Naive B cell (primary cell): ENCODE measurements around the gene STAU1. TPM values are rescaled to one million over a fixed set of nuclear protein-coding genes. Genes with fewer than 3 reads are reported as not detected.
"Not testable (repeated sequence)": the region's sequence is repeated elsewhere in the genome, so short reads cannot be mapped to it uniquely, and the experiment has no call there.

Experiments used
- ATAC-seq, 2 donors: fragments of 150-1000 bp; cut with Tn5 transposase; 2 replicates each; pipeline ENCODE4 v1.10.0; 2021; ENCODE audit warnings: low read depth in 2 of 2, mild to moderate bottlenecking in 2 of 2, moderate library complexity in 2 of 2
- DNase-seq: peaks from one replicate; pipeline ENCODE4 v3.0.0; 2022
- H3K27ac Mint-ChIP-seq, 6 donors: one replicate each; pipeline ENCODE4 v1.8.0; 2020 to 2022; ENCODE audit warnings: mild to moderate bottlenecking in 6 of 6, mixed read lengths in 6 of 6, moderate library complexity in 5 of 6, inconsistent platforms in 2 of 6
- H3K27me3 Mint-ChIP-seq, 3 donors: one replicate each; pipeline ENCODE4 v1.8.0; 2021 to 2022; ENCODE audit warnings: mixed read lengths in 3 of 3, mild to moderate bottlenecking in 1 of 3
- H3K36me3 Mint-ChIP-seq, 2 donors: one replicate each; pipeline ENCODE4 v1.8.0; 2020 to 2022; ENCODE audit warnings: mixed read lengths in 2 of 2, inconsistent platforms in 1 of 2, mild to moderate bottlenecking in 1 of 2
- H3K4me1 Mint-ChIP-seq, 3 donors: one replicate each; pipeline ENCODE4 v1.8.0; 2020 to 2022; ENCODE audit warnings: mixed read lengths in 3 of 3, inconsistent platforms in 1 of 3, mild to moderate bottlenecking in 1 of 3, moderate library complexity in 1 of 3
- H3K4me3 Mint-ChIP-seq, 8 donors: one replicate each; pipeline ENCODE4 v1.8.0; 2020 to 2022; ENCODE audit warnings: mild to moderate bottlenecking in 8 of 8, mixed read lengths in 8 of 8, moderate library complexity in 8 of 8, inconsistent platforms in 2 of 8
- H3K9me3 Mint-ChIP-seq, 7 donors: one replicate each; pipeline ENCODE4 v1.8.0; 2020 to 2022; ENCODE audit warnings: mixed read lengths in 7 of 7, mild to moderate bottlenecking in 5 of 7, inconsistent platforms in 2 of 7, moderate library complexity in 1 of 7
- polyA plus RNA-seq, 6 donors: library from polyadenylated mRNA; unstranded; fragments of 300-500 nt; fragmentation: Illumina TruSeq; gene quantifications; one replicate each; pipeline ENCODE4 v1.2.3, GENCODE V29; 2021; ENCODE audit warnings: low read depth in 6 of 6

STAU1 gene
- polyA plus RNA-seq, 6 donors from 2014 or later, result 26.1 to 42.9 (median 31.3) TPM

- Mint-ChIP-seq H3K27ac (peak overlapping the region in 3 of 6 donors; percentile 53 to 87 (median 77)), H3K4me1 (peaks cover 5 to 12% (median 8%) of the 10 kb centered on the region in 3 donors), H3K36me3 (peaks cover 12 to 21% of the 10 kb centered on the region in 2 donors), H3K27me3 (no peaks in the 10 kb centered on the region), H3K9me3 (no peaks in the 10 kb centered on the region), H3K4me3 (peak overlapping the region in 1 of 8 donors; percentile 4)
- DNase-seq (no peak), ATAC-seq (no peak)
Measured at GRCh38 chr20:49148601-49149000, 39.5 kb downstream of the STAU1 start.

GRCh38 chr20:49147296-49147695, 40.8 kb downstream of the STAU1 start:
- H3K36me3 Mint-ChIP-seq, result peaks cover 12 to 21% of the 10 kb centered on the region in 2 donors
- no peaks in the 10 kb centered on the region for H3K27me3 Mint-ChIP-seq
- H3K9me3 Mint-ChIP-seq, result no peaks in the 10 kb centered on the region
- H3K27ac Mint-ChIP-seq, result peak overlapping the region in 1 of 6 donors; percentile 9
- no peak overlapping the region for H3K4me3 Mint-ChIP-seq
- DNase-seq (no peak), ATAC-seq (no peak)
- H3K4me1 Mint-ChIP-seq, result peaks cover 5 to 12% (median 8%) of the 10 kb centered on the region in 3 donors

GRCh38 chr20:49146442-49147225, 41.5 kb downstream of the STAU1 start:
- Mint-ChIP-seq H3K27ac (peak overlapping the region in 2 of 6 donors; percentile 49 to 60), H3K4me3 (no peak overlapping the region), H3K27me3 (no peaks in the 10 kb centered on the region), H3K36me3 (peaks cover 12 to 20% of the 10 kb centered on the region in 2 donors), H3K4me1 (peaks cover 5 to 12% (median 8%) of the 10 kb centered on the region in 3 donors), H3K9me3 (no peaks in the 10 kb centered on the region)
- no peak for DNase-seq
- no peak for ATAC-seq

- no peak for DNase-seq
- Mint-ChIP-seq H3K4me3 (no peak overlapping the region), H3K27me3 (no peaks in the 10 kb centered on the region), H3K36me3 (peaks cover 0 to 9% of the 10 kb centered on the region in 2 donors), H3K9me3 (no peaks in the 10 kb centered on the region), H3K4me1 (peaks cover 5 to 7% (median 6%) of the 10 kb centered on the region in 3 donors), H3K27ac (peak overlapping the region in 3 of 6 donors; percentile 38 to 79 (median 55))
- no peak for ATAC-seq
Measured at GRCh38 chr20:49140834-49141233, 47.3 kb downstream of the STAU1 start.

GRCh38 chr20:49140411-49140810, 47.7 kb downstream of the STAU1 start:
- H3K36me3 Mint-ChIP-seq, result peaks cover 0 to 9% of the 10 kb centered on the region in 2 donors
- ATAC-seq, result peak in 1 of 2 donors; percentile 50

GRCh38 chr20:49138431-49138830, 49.7 kb downstream of the STAU1 start:
- peaks cover 0 to 5% of the 10 kb centered on the region in 2 donors for H3K36me3 Mint-ChIP-seq
- peak overlapping the region in 2 of 6 donors; percentile 78 to 79 for H3K27ac Mint-ChIP-seq
- peaks cover 6 to 7% (median 7%) of the 10 kb centered on the region in 3 donors for H3K4me1 Mint-ChIP-seq
- no peak overlapping the region for H3K4me3 Mint-ChIP-seq
- ATAC-seq (no peak), DNase-seq (no peak)
- H3K27me3 Mint-ChIP-seq, result no peaks in the 10 kb centered on the region
- no peaks in the 10 kb centered on the region for H3K9me3 Mint-ChIP-seq

More at GRCh38 chr20:49140411-49140810, 47.7 kb downstream of the STAU1 start:
- H3K4me1 Mint-ChIP-seq, result peaks cover 5 to 7% (median 6%) of the 10 kb centered on the region in 3 donors
- no peaks in the 10 kb centered on the region for H3K9me3 Mint-ChIP-seq
- no peak overlapping the region for H3K4me3 Mint-ChIP-seq
- H3K27ac Mint-ChIP-seq, result peak overlapping the region in 3 of 6 donors; percentile 38 to 79 (median 73)
- no peak for DNase-seq
- no peaks in the 10 kb centered on the region for H3K27me3 Mint-ChIP-seq

- ATAC-seq (no peak), DNase-seq (no peak)
- H3K27me3 Mint-ChIP-seq, result no peaks in the 10 kb centered on the region
- no peaks in the 10 kb centered on the region for H3K9me3 Mint-ChIP-seq
- H3K36me3 Mint-ChIP-seq, result peaks cover 0 to 5% of the 10 kb centered on the region in 2 donors
- H3K27ac Mint-ChIP-seq, result peak overlapping the region in 4 of 6 donors; percentile 24 to 44 (median 30)
- no peak overlapping the region for H3K4me3 Mint-ChIP-seq
- peaks cover 6 to 13% (median 12%) of the 10 kb centered on the region in 3 donors for H3K4me1 Mint-ChIP-seq
Measured at GRCh38 chr20:49136817-49137571, 51.1 kb downstream of the STAU1 start.

GRCh38 chr20:49134797-49135196, 53.3 kb downstream of the STAU1 start:
- not testable (repeated sequence) for H3K27me3 Mint-ChIP-seq, H3K9me3 Mint-ChIP-seq, ATAC-seq, H3K4me3 Mint-ChIP-seq, DNase-seq, H3K36me3 Mint-ChIP-seq
- Mint-ChIP-seq H3K27ac (peak overlapping the region in 3 of 6 donors; percentile 8 to 73 (median 31)), H3K4me1 (peaks cover 0 to 12% (median 8%) of the 10 kb centered on the region in 3 donors)

GRCh38 chr20:49133571-49133970, 54.6 kb downstream of the STAU1 start:
- Mint-ChIP-seq H3K27ac (peak overlapping the region in 4 of 6 donors; percentile 1 to 77 (median 14)), H3K27me3 (no peaks in the 10 kb centered on the region), H3K36me3 (peaks cover 5 to 8% of the 10 kb centered on the region in 2 donors), H3K4me3 (no peak overlapping the region), H3K9me3 (no peaks in the 10 kb centered on the region), H3K4me1 (peaks cover 0 to 12% (median 8%) of the 10 kb centered on the region in 3 donors)
- DNase-seq (no peak), ATAC-seq (no peak)

- Mint-ChIP-seq H3K27ac (peak overlapping the region in 3 of 6 donors; percentile 4 to 71 (median 8)), H3K9me3 (no peaks in the 10 kb centered on the region), H3K4me3 (no peak overlapping the region), H3K27me3 (no peaks in the 10 kb centered on the region), H3K36me3 (peaks cover 5 to 8% of the 10 kb centered on the region in 2 donors), H3K4me1 (peaks cover 0 to 8% (median 8%) of the 10 kb centered on the region in 3 donors)
- peak; percentile 33 for DNase-seq
- peak in 1 of 2 donors; percentile 44 for ATAC-seq
Measured at GRCh38 chr20:49132995-49133478, 55.1 kb downstream of the STAU1 start.

GRCh38 chr20:49123982-49124381, 64.2 kb downstream of the STAU1 start:
- DNase-seq (no peak), ATAC-seq (no peak)
- H3K9me3 Mint-ChIP-seq, result no peaks in the 10 kb centered on the region
- peaks cover 17 to 22% of the 10 kb centered on the region in 2 donors for H3K36me3 Mint-ChIP-seq
- peak overlapping the region in 1 of 6 donors; percentile 76 for H3K27ac Mint-ChIP-seq
- peaks cover 0 to 3% (median 0%) of the 10 kb centered on the region in 3 donors for H3K4me1 Mint-ChIP-seq
- no peak overlapping the region for H3K4me3 Mint-ChIP-seq
- H3K27me3 Mint-ChIP-seq, result no peaks in the 10 kb centered on the region

- no peak overlapping the region for H3K4me3 Mint-ChIP-seq
Measured at GRCh38 chr20:49122920-49123319, 65.2 kb downstream of the STAU1 start.

GRCh38 chr20:49119988-49120387, 68.1 kb downstream of the STAU1 start:
- Mint-ChIP-seq H3K36me3 (peaks cover 35 to 36% of the 10 kb centered on the region in 2 donors), H3K4me3 (peak overlapping the region in 1 of 8 donors; percentile 10), H3K4me1 (peaks cover 0 to 3% (median 0%) of the 10 kb centered on the region in 3 donors), H3K27me3 (no peaks in the 10 kb centered on the region), H3K27ac (peak overlapping the region in 2 of 6 donors; percentile 33 to 82), H3K9me3 (no peaks in the 10 kb centered on the region)
- DNase-seq (no peak), ATAC-seq (no peak)

More at GRCh38 chr20:49122920-49123319, 65.2 kb downstream of the STAU1 start:
- Mint-ChIP-seq H3K36me3 (peaks cover 26 to 31% of the 10 kb centered on the region in 2 donors), H3K27me3 (no peaks in the 10 kb centered on the region), H3K4me1 (peaks cover 0 to 3% (median 0%) of the 10 kb centered on the region in 3 donors), H3K9me3 (no peaks in the 10 kb centered on the region), H3K27ac (no peak overlapping the region)
- ATAC-seq (no peak), DNase-seq (no peak)
